ENCODE data around the gene SH3RF3. TPM values are rescaled to one million over a fixed set of nuclear protein-coding genes. Genes with fewer than 3 reads are reported as not detected.
A peak's percentile ranks its signal among the peaks of the same experiment; 100 is the strongest.

Gene SH3RF3
- total RNA-seq, 1 experiment from 2014 or later, result 21.7 TPM

- TF ChIP-seq CTCF (IDR thresholded peaks at IDR 0.05; ENCODE audit: unreplicated experiment), result no peak
- no peak for DNase-seq (ENCODE audit: unreplicated experiment)
- ChIA-PET CTCF (no interaction called here), POLR2A (no interaction called here)
- no TSS peak for BruUV-seq (replicated peaks)
- H3K27ac Mint-ChIP-seq (ENCODE audit: low read depth, unreplicated experiment), result no peak overlapping the region
- peaks cover 13% of the 10 kb centered on the region for H3K36me3 Mint-ChIP-seq (ENCODE audit: insufficient read depth, unreplicated experiment)
- no peaks in the 10 kb centered on the region for H3K27me3 Mint-ChIP-seq (ENCODE audit: insufficient read depth, unreplicated experiment)
- intact Hi-C loops (cut with micrococcal nuclease), result no loop called here
- peaks cover 9% of the 10 kb centered on the region for H3K9me3 Mint-ChIP-seq (ENCODE audit: unreplicated experiment)
- H3K4me1 Mint-ChIP-seq (ENCODE audit: insufficient read depth, unreplicated experiment), result peaks cover 15% of the 10 kb centered on the region
- H3K4me3 Mint-ChIP-seq (ENCODE audit: unreplicated experiment), result no peak overlapping the region
Measured at GRCh38 chr2:109355192-109355843, 226.3 kb downstream of the SH3RF3 start.

- Mint-ChIP-seq H3K9me3 (ENCODE audit: unreplicated experiment) (peaks cover 9% of the 10 kb centered on the region), H3K27ac (ENCODE audit: low read depth, unreplicated experiment) (no peak overlapping the region), H3K4me3 (ENCODE audit: unreplicated experiment) (no peak overlapping the region), H3K27me3 (ENCODE audit: insufficient read depth, unreplicated experiment) (no peaks in the 10 kb centered on the region), H3K4me1 (ENCODE audit: insufficient read depth, unreplicated experiment) (peaks cover 5% of the 10 kb centered on the region), H3K36me3 (ENCODE audit: insufficient read depth, unreplicated experiment) (peaks cover 13% of the 10 kb centered on the region)
- no peak for DNase-seq (ENCODE audit: unreplicated experiment)
- POLR2A ChIA-PET, result no interaction called here
- no peak for TF ChIP-seq CTCF (IDR thresholded peaks at IDR 0.05; ENCODE audit: unreplicated experiment)
- CTCF ChIA-PET, result interaction anchor here (0.6 kb wide), 1 partner anchor 17 kb away, joined by 3 read pairs; no protein-coding TSS in a partner anchor
- no TSS peak for BruUV-seq (replicated peaks)
- intact Hi-C loops (cut with micrococcal nuclease), result no loop called here
Measured at GRCh38 chr2:109356324-109357035, 227.5 kb downstream of the SH3RF3 start.

- Mint-ChIP-seq H3K4me3 (ENCODE audit: unreplicated experiment) (no peak overlapping the region), H3K36me3 (ENCODE audit: insufficient read depth, unreplicated experiment) (no peaks in the 10 kb centered on the region), H3K4me1 (ENCODE audit: insufficient read depth, unreplicated experiment) (peaks cover 17% of the 10 kb centered on the region), H3K9me3 (ENCODE audit: unreplicated experiment) (peaks cover 2% of the 10 kb centered on the region), H3K27ac (ENCODE audit: low read depth, unreplicated experiment) (peak overlapping the region; percentile 7), H3K27me3 (ENCODE audit: insufficient read depth, unreplicated experiment) (no peaks in the 10 kb centered on the region)
- CTCF ChIA-PET, result interaction anchor here (0.7 kb wide), 1 partner anchor 16 kb away, joined by 3 read pairs; no protein-coding TSS in a partner anchor
- POLR2A ChIA-PET, result interaction anchor here (0.9 kb wide), 1 partner anchor 14 kb away, joined by 3 read pairs; no protein-coding TSS in a partner anchor
- no peak for DNase-seq (ENCODE audit: unreplicated experiment)
- TF ChIP-seq CTCF (IDR thresholded peaks at IDR 0.05; ENCODE audit: unreplicated experiment), result no peak
- intact Hi-C loops (cut with micrococcal nuclease), result no loop called here
- no TSS peak for BruUV-seq (replicated peaks)
Measured at GRCh38 chr2:109364217-109364616, 235.2 kb downstream of the SH3RF3 start.

- no peak for DNase-seq (ENCODE audit: unreplicated experiment)
- no peaks in the 10 kb centered on the region for H3K36me3 Mint-ChIP-seq (ENCODE audit: insufficient read depth, unreplicated experiment)
- H3K27ac Mint-ChIP-seq (ENCODE audit: low read depth, unreplicated experiment), result peak overlapping the region; percentile 23
- no peak overlapping the region for H3K4me3 Mint-ChIP-seq (ENCODE audit: unreplicated experiment)
- intact Hi-C loops (cut with micrococcal nuclease), result no loop called here
- TF ChIP-seq CTCF (IDR thresholded peaks at IDR 0.05; ENCODE audit: unreplicated experiment), result no peak
- no TSS peak for BruUV-seq (replicated peaks)
- ChIA-PET CTCF (no interaction called here), POLR2A (interaction anchor here (0.6 to 0.9 kb wide), 3 partner anchors 13 to 419 kb away, joined by 3 read pairs; no protein-coding TSS in a partner anchor)
- H3K9me3 Mint-ChIP-seq (ENCODE audit: unreplicated experiment), result no peaks in the 10 kb centered on the region
- peaks cover 17% of the 10 kb centered on the region for H3K4me1 Mint-ChIP-seq (ENCODE audit: insufficient read depth, unreplicated experiment)
- H3K27me3 Mint-ChIP-seq (ENCODE audit: insufficient read depth, unreplicated experiment), result no peaks in the 10 kb centered on the region
Measured at GRCh38 chr2:109365131-109365530, 236.1 kb downstream of the SH3RF3 start.
